Measurements from ENCODE around the gene CD22. TPM values are rescaled to one million over a fixed set of nuclear protein-coding genes. Genes with fewer than 3 reads are reported as not detected.

CD22 gene
- total RNA-seq, 1 donor from 2014 or later: 1.3 TPM

DNA sequence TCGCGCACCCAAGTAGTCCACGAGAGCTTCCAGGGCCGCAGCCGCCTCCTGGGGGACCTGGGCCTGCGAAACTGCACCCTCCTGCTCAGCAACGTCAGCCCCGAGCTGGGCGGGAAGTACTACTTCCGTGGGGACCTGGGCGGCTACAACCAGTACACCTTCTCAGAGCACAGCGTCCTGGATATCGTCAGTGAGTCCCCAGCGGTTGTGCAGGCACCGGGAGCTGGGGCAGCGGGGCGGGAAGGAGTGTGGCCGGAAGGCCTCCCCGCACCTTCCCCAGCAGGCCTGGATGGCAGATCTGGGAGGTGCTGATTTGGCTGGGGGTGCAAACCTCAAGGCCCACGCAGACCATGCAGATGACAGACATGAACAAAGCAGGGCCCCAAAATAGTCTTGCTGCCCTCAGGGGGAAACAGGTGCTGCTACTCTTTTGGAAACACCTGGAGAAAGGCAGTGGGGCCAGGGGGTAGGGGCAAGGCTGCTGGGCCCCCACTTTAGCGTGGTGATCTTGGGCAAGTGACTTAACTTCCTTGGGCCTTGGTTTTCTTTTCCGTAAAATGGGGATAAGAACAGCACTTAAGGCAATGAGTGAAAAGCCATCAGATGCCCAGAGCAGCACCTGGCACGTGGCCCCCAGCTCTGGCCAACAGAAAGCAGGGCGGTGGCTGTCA is 33.1 kb upstream of the CD22 start:
- no peak for DNase-seq (ENCODE audit: low spot score)

DNA sequence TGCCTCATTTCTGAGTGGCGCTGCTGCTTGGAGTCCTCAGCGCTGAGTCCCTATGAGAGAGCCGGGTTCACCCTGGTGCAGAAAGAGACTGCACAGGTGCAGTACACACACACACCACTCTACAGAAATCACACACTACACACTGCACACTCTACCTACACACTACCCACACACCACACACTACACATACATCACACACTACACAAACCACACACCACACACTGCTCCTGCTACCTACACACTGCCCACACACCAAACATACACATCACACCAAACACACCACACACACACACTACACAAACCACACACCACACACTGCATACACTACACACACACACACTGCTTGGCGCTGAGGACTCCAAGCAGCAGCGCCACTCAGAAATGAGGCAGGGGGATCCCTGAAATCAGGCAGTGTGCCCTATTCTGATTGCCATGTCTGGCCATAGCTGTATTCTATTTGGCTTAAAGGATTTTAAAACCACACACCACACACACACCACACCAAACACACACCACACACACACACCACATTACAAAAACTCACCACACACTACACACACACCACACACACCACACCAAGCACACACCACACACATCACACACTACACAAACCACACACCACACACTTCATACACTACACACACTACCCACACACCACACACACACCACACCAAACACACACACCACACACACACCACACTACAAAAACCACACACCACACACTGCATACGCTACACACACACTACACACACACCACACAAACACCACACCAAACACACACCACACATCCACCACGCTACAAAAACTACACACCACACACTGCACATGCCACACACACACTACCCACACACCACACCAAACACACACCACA is 32.1 kb upstream of the CD22 start:
- DNase-seq (ENCODE audit: low spot score): no peak

GRCh38 chr19:35297515-35297848 is 31.5 kb upstream of the CD22 start:
- no peak for DNase-seq (ENCODE audit: low spot score)

DNA sequence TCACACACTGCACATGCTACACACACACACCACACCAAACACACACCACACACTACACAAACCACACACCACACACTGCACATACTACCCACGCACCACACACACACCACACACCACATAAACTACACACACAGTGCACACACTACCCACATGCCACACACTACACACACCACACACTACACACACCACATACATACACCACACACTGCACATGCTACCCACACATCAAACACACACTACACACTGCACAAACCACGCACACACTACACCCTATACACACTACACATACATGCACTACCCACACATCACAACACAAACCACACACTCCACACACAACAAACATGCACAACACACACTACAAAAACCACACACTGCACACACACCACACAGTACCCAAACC is 31.1 kb upstream of the CD22 start:
- no peak for DNase-seq (ENCODE audit: low spot score)

- DNase-seq (ENCODE audit: low spot score): no peak
These were observed 30.4 kb upstream of the CD22 start for GRCh38 chr19:35298561-35298972.

GRCh38 chr19:35299523-35300338 is 29.3 kb upstream of the CD22 start:
- no peak for DNase-seq (ENCODE audit: low spot score)

DNA sequence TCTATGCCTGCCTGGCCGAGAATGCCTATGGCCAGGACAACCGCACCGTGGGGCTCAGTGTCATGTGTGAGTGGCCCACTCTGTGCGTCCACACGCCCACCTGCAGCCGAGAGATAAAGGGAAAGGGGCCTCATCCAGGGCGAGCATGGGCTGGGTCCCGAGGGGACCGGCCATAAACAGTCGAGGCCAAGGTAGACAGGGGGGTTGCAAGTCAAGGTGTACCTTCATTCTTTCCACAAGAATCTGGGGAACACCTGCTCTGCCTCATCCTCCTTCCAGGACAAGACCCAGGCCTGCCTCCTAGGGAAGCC is 28.7 kb upstream of the CD22 start:
- no peak for DNase-seq (ENCODE audit: low spot score)

DNA sequence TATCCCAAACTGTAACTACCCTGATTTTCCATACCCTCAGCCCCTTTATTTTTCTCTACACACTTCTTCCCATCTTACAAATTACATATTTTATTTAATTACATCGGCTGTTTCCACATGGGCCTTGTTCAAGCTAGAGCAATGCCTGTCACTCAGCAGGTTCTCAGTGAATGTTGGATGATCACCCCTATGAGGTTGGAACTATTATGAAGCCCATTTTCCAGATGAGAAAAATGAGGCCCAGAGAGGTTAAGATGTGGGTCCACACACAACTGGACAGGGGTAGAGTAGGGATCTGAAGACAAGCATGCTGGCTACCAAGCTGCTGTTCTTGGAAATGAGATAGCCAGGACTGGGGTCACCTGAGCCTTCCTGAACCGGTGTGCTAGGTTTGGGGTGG is 27.0 kb upstream of the CD22 start:
- DNase-seq (ENCODE audit: low spot score): no peak

DNA sequence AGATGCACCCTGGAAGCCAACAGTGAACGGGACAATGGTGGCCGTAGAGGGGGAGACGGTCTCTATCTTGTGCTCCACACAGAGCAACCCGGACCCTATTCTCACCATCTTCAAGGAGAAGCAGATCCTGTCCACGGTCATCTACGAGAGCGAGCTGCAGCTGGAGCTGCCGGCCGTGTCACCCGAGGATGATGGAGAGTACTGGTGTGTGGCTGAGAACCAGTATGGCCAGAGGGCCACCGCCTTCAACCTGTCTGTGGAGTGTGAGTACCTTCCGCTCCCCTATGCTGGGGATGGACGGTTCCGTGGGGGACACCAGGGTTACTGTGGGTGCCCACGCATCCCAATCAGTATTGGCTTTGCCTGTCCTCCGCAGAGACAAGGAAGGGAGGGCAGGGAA is 26.5 kb upstream of the CD22 start:
- DNase-seq (ENCODE audit: low spot score): no peak

DNA sequence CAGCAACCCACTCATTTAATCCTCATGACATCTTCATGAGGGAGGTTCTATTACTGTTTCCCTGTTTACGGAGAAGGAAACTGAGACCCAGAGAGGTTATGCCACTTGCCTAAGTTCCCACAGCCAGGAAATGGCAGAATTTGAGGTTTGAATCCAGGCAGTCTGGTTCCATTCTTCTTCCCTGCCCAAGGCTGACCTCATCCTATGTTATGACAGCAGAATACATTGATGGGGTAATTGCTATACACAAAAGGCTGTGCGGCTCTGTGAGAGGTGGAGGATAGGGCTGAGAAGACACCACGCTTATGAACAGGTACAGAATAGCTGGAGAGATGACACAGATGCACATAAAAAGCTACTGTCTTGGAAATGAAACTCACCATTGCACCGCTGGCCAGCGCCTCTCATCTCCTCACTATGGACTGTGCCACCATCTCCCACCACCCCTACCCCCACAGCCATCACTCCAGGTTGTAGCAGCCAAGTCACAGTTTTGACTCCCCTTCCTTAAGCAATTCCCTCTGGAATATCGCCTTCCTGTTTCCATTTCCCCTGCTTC is 25.6 kb upstream of the CD22 start:
- DNase-seq (ENCODE audit: low spot score): no peak

DNA sequence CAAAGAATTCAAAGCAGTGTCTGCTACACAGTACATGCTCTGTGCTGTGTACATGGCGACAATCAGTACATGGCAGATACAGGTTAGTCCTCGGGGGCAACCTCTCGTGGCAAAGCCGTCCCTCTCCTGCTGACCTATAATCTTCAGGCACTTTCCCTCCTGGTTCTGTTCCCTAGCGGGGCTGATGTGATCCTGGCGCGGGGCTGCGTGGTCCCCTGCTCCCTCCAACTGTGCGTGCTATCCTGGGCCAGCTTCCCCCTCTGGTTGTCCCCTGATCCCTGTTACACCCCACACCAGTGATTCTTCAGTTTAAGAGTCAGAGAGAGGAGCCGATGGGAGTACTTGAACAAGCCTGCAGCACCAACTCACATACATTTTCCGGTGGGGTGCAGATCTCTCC is 25.0 kb upstream of the CD22 start:
- no peak for DNase-seq (ENCODE audit: low spot score)

DNA sequence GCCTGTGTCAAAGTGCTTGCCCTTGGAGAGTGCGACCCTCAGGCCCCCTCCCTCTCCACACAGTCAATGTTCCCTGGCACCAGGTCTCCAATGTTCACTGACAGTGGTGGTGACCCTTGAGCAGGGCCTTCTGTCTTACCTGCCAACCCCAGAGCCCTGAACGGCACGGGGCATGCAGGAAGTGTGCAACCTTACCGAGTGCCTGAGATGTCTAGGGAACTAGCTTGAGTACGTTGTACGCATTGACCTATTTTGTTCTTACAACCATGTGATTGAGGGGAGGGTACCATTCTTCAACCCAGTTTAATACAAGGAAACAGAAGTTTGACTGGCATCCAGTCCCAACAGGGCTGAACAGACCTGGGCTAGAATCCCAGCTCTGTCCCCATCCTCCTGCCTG is 23.8 kb upstream of the CD22 start:
- no peak for DNase-seq (ENCODE audit: low spot score)

GRCh38 chr19:35306473-35307246 is 22.3 kb upstream of the CD22 start:
- no peak for DNase-seq (ENCODE audit: low spot score)

GRCh38 chr19:35307931-35308330 is 21.1 kb upstream of the CD22 start:
- DNase-seq (ENCODE audit: low spot score): no peak

- no peak for DNase-seq (ENCODE audit: low spot score)
These were observed 20.1 kb upstream of the CD22 start for GRCh38 chr19:35308910-35309309.

DNA sequence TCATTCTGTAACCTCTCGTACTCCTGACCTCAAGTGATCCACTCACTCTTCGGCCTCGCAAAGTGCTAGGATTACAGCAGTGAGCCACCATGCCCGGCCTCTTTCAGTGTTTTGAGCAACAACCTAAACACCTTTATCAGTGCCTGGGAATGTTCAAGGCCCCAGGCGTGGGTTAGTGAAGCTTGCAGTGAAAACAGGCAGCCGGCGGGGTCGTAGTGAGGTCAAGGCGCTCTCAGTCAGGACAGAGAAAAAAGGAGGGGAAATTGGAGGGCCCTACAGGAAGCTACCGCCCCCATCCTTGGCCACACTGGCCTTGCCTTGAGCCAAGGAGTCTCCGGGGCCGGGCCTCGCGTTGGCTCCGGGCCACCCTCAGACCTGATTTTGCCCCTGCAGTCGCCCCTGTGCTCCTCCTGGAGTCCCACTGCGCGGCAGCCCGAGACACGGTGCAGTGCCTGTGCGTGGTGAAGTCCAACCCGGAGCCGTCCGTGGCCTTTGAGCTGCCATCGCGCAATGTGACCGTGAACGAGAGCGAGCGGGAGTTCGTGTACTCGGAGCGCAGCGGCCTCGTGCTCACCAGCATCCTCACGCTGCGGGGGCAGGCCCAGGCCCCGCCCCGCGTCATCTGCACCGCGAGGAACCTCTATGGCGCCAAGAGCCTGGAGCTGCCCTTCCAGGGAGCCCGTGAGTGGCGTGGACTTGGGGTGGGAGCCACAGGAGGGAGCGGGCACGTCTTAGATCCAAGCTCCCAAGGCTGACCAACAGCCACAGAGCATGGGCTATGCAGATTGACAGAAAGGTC is 19.3 kb upstream of the CD22 start:
- no peak for DNase-seq (ENCODE audit: low spot score)

GRCh38 chr19:35310331-35310730 is 18.7 kb upstream of the CD22 start:
- no peak for DNase-seq (ENCODE audit: low spot score)

DNA sequence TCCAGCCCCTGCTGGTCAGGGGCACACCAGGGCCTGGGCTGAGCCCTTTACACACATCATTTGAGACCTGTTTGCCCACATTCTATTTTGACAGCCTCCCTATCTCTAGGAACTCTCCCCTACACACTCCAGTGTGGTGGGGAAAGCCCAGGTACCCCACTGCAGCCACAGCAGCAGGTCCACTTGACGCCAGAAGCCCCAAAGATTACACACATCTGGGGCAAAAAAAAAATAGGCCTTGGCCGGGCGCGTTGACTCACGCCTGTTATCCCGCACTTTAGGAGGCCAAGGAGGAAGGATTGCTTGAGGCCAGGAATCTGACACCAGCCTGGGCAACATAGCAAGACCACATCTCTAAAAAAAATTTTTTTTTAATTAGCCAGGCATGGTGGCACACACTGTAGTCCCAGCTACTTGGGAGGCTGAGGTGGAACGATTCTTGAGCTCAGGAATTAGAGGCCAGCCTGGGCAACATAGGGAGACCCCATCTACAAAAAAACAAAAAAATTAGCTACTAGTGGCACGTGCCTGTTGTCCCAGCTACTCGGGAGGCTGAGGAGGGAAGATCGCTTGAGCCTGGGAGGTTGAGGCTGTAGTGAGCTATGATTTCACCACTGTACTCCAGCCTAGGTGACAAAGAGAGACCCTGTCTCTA is 18.0 kb upstream of the CD22 start:
- DNase-seq (ENCODE audit: low spot score): no peak

GRCh38 chr19:35311901-35312665 is 16.9 kb upstream of the CD22 start:
- no peak for DNase-seq (ENCODE audit: low spot score)

All from mesenteric fat pad (tissue), 1 donor.